Activated CD4-positive, alpha-beta T cell treated with anti-CD3 and anti-CD28 coated beads, Interleukin-2, Interleukin-4, amounts not matched to agents 100 ng/mL and 50 ng/mL, durations not matched to agents 16 hours and 8 hours (primary cell): ENCODE measurements around the gene COLEC12.

Experiments
- DNase-seq: peaks from one replicate; pipeline ENCODE4 v3.0.0-alpha.2; 2020; ENCODE audit warnings: low spot score

The COLEC12 gene

DNA sequence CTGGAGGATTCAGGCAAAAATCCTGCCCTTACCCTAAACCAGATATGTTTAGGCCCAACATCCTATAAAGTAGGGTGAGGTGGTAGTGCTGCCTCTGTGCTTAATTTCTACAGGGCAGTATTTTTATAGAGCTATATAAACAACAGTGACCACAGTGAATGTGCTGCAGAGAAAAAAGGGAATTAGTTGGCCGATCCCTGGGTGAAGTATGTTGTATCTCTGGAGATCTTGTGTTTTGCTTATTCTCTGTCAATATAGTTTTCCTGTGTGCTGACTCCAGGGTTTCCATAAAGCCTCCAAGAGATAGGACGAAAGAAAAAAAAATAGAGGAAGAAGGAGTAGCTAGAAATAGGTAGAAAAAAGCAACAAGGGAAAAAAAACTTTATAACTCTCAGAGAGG is 143.7 kb downstream of the COLEC12 start:
- no peak for DNase-seq

DNA sequence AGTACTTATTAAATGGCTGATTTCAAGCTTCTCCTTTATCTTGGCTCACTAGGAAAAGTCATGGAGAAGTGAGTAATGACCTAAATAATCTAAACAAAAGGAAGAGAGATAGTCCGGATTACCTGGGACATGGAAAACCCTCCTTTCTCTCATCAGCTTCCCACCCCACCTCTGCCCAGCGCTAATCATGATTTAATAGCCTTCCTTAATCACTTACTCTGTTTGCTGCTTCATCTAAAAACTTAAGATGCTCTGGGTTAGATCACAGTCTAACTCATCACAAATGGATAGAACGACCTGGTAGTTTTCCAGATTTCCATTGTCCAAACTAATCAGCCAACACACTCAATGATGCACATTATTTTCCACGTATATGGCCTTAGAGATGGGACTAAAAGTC is 144.8 kb downstream of the COLEC12 start:
- no peak for DNase-seq

DNA sequence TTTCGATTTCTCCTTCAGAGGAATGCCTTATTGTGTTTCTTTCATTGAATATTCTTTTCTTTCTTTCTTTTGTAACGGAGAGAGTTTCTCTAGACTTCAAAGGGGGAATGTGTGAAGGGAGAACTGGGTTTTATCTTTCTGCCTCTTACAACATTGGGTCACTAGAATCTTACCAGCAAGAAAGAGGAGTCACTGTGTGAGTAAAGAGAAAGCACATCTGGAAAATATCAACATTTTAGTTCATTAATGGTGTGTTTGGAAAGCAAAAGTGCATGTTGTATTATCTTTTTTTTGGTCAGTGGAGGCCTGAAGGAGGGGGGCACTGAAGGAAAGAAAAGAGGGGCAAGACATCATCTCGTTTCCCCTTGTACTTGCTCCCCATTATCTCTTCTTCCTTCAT is 146.0 kb downstream of the COLEC12 start:
- DNase-seq, result no peak

DNA sequence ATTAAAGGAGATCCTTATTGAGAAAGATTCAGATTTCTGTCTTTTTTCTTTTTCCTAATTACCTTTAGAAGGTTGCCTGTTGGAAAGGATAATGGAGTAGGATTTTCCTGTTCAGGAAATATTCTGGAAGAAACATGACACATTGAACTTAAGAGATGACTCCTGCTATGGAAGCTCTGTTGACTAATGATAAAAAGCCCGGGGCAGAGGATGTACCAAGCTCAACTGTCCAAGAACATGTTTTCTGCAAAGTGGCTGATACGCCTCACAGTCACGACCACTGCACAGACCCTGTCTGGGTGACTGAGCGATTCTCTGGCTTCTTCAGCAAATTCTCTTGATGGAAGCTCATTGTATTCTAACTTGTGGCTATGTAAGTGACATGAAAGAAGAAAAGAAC is 146.5 kb downstream of the COLEC12 start:
- no peak for DNase-seq

GRCh38 chr18:352438-352837 is 148.1 kb downstream of the COLEC12 start:
- DNase-seq, result no peak

- DNase-seq, result no peak
These were observed 149.4 kb downstream of the COLEC12 start for GRCh38 chr18:350953-351572.

DNA sequence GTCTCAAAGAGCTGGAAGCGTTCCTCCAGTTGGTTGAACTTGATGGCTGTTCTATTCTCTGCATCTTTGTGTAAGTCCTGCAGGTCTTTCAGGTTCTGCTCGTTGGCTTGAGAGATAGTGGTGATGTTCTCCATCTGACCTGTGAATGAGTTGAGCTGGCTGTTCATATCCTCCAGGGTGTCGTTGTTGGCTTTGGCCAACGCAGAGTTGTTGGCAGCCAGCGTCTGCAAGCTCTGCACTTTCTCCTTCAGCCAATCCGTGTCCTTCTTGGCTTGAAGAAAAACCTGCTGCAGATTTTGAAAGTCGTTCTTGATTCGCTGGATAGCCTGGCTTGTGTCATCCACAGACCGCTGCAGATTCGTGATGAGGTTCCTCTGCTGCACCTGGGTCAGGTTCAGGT is 153.9 kb downstream of the COLEC12 start:
- no peak for DNase-seq

GRCh38 chr18:341102-341501 is 159.4 kb downstream of the COLEC12 start:
- DNase-seq, result no peak

- DNase-seq, result no peak
These were observed 160.5 kb downstream of the COLEC12 start for GRCh38 chr18:340044-340443.

DNA sequence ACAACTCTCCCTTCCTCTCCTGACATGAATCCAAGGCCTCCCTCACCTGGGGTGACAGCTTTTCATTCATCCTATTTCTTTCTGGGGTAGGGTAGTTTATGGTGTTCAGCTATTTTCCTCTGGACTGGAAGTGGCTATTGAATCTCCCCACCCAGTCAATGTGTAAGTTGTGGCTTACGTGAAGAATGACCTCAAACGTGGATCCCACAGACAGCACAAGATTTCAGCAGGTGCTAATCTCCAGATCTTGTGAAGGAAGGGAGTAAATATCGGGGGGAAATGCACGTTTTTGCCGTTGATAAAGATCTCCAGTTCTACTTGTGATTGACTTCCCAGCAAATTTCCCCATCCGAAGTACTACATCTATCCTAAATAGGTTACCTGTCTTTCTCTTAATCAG is 161.3 kb downstream of the COLEC12 start:
- DNase-seq, result no peak

GRCh38 chr18:336713-337112 is 163.8 kb downstream of the COLEC12 start:
- no peak for DNase-seq

DNA sequence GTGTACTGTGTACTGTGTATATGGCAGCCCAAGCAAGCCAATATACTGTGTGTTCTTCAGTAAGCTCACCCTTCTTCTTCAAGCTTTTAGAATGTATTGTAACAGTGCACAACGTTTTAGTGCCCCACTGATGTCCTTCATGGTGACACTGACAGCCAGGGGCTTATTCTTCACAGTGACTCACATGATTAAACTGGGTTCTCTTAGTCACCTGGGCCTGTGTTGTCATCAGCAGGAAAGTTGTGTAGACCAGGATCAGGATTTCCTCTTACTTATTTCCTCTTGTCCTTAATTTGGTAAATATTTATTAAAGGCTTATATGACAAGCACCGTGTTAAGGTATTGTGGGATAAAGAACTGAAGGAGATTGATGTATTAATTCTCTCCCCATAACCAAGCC is 164.8 kb downstream of the COLEC12 start:
- DNase-seq, result no peak

GRCh38 chr18:334575-335132 is 165.8 kb downstream of the COLEC12 start:
- no peak for DNase-seq

DNA sequence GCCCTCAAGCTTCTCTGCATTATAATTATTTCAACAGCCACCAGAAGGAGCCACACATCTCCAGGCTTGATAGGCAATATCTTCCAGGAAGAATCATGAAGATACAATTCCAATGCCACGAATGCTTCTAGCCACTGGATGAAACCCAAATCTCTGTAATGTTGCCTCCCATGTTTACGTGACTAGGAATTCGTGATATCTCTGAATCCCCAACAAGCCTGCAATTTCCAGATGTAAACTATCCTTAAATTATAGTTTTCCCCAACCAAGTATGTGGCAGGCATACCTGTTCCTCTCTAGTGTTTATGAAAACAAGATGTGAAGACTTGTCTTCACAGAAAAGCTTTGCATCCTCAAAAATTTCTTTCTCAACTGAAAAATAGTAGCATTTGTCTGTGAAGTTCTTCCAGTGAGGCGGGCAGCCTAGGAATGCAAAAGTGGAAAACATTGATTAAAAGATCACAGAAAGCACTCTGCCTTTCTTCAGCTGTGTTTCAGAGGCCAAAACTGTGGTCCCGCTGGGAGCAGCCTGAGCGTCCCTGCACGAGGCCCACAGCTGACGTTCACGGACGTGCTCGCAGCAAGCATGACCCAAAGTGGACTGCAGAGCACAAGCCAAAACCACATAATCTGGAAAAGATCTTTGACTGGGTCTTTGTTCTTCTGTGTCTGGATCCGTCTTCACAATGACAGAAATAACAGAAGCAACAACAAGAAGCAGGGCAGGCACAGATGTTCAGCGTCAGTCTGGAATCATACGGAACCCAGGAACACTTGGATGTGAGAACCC is 167.6 kb downstream of the COLEC12 start:
- DNase-seq, result no peak

GRCh38 chr18:332007-332406 is 168.5 kb downstream of the COLEC12 start:
- no peak for DNase-seq

- DNase-seq, result no peak
These were observed 169.2 kb downstream of the COLEC12 start for GRCh38 chr18:331221-331821.

DNA sequence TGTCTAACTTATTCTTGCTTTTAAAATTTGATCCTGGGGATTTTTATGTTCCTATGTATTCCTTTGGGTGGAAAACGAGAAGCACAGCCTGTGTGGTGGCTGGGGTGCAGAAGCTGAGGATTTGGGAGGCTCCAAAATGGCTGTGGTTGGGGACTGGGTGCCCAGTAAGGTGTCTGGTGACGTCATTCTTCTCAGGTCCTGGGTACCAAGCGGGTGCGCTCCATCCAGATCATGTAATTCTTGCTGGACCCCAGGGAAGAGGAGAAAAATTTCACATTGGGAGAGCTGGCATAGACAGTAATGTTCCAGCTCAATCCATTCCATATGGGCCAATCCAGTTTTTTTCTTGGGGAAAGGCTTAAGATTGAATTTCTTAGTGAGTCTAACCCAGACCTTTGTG is 171.6 kb downstream of the COLEC12 start:
- DNase-seq, result no peak

- DNase-seq, result no peak
These were observed 173.7 kb downstream of the COLEC12 start for GRCh38 chr18:326846-327245.

GRCh38 chr18:323253-323622 is 177.3 kb downstream of the COLEC12 start:
- DNase-seq, result no peak

DNA sequence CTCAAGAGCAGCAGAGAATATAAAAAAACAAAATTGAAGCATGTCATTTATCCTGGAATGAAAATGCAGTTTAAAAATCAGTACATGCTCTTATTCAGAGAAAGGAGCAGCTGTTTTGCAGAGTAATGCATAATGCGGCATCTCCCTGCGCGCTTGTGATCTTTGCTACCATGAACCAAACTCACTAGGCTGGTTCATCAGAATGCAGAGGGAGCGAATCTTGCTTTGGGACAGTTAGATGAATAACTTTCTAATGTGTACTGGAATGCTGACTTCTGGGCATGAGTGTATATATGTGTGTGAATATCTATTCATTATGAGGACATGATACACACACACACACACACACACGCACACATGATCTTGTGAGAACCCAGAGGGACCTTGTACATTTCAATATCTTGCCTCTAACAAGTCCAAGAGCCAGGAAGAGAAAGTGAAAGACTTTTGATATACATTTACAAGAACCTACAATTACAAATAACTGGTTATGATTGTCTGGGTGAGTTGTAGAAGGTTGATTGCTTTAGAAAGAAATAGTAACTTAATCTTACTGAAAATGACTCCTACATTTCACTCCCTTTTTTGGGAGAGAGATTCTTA is 178.5 kb downstream of the COLEC12 start:
- DNase-seq, result no peak

DNA sequence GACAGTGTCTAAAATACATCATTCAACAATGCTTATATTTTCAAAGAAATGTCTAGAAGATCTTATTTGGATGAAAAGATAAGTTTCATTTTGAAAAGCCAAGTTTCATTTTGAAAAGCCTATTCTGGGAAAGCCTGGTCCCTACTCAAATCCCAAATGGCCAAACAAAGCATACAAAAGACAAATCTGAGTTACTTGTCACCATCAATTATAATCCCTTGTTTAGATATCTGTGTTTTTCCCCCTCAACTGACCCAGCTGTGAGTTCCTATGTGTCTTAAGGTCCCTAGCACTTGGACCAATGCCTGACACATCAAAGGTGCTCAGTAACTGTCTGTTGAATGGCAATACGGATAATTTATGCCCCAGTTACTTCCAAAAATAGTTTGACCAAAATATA is 180.3 kb downstream of the COLEC12 start:
- no peak for DNase-seq

DNA sequence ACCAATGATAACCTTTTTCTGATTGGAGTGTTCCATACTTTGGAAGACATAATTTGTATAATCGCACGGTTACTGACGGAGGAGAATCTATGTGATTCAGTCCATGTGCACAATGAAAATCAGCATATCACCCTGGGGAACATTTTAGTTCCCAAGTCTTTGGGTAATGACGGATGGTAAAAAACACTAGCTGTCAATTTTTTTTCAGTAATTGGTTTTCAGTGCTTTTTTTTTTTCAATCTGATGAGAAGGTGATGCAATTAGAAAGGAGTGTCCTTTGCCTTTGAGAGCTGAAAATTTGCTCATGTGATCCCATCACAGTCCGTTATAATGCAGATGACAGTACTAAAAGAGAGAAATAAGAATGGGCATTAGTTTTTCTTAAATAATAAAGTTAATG is 180.8 kb downstream of the COLEC12 start:
- no peak for DNase-seq

- no peak for DNase-seq
These were observed 181.7 kb downstream of the COLEC12 start for GRCh38 chr18:318791-319291.
